ENCODE measurements around the gene EFCAB12. TPM values are rescaled to one million over a fixed set of nuclear protein-coding genes. Genes with fewer than 3 reads are reported as not detected.

Gene EFCAB12
- total and polyA plus RNA-seq, 4 donors = 0.50 to 7.9 (median 5.8) TPM

DNA sequence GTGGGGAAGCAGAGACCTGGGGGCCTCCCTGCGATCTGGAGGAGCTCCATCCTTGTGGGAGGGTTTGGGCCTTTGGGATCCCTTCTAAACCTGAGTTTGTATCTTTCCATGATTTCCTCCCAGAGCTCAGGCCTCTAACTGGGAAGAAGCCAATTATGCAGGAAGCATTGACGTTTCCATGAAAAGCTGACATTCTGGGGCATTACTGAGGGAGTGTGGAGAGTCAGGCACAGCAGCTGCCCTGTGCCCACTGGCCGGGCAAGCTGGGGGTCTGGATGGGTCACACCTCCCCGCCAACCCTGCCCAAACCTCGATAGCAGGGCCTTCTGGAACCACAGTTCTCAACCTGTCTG is 74.9 kb downstream of the EFCAB12 start:
- 78% methylated on average over 4 of the region's 5 CpGs for WGBS (ENCODE audit: insufficient coverage)
- Histone ChIP-seq H3K27me3 (ENCODE audit: control insufficient read depth, insufficient read depth, low read length) (no peaks in the 10 kb centered on the region), H3K4me3 (ENCODE audit: low read depth, low read length) (no peak overlapping the region), H3K4me1 (ENCODE audit: control insufficient read depth, insufficient read depth, low read length) (no peaks in the 10 kb centered on the region), H3K36me3 (ENCODE audit: control insufficient read depth, insufficient read depth, low read length) (no peaks in the 10 kb centered on the region), H3K9me3 (ENCODE audit: control insufficient read depth, insufficient read depth, low read length) (no peaks in the 10 kb centered on the region), H3K27ac (ENCODE audit: low read depth, low read length) (no peak overlapping the region)
- no peak for DNase-seq (ENCODE audit: low read depth in 4 of 6, low spot score in 6 of 6)

DNA sequence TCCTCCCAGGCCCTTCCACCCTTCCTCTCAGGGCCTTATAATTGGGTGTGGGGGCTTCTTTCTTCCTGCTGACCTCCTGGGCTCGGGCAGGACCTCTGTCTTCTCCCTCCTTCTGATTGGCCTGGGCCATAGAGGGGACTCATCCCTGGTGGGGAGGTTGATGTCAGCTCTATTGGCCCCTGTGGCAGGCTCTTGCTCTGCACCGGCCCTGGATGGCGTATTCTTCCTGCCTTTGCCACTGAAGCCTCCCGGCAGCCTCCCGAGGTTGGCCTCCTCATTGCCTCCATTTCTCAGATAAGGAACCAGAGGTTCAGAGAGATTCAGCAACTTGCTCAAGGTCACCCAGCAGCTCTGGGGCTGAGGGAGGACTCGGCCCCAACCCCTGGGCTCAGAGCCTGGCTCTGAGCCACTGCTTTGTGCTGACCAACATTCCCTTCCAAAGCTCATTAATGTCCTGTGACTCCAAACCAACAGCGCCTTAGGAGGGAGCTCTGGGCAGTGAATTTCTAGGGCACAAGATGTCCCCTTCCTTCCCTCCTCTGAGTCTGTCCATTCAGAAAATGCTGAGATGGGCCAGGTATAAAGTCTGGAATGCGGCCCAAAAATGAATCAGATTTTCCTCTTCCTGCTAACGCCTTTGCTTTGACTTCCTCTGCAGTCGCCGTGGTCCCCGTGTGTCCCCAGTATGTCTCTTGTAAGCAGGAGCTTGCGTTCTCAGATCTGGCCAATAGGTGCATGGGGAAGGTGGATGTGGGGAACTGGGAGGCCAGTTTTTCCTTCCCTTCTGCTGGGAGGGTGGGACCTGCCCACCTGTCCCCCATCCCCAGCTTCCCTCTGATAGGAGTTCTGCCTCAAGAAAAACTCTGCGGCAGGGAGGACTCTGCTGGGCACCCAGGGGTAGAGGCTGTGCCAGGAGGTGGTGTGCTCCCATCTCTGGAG is 75.5 kb downstream of the EFCAB12 start:
- no peaks in the 10 kb centered on the region for H3K4me1 ChIP-seq (ENCODE audit: control insufficient read depth, insufficient read depth, low read length)
- H3K27me3 ChIP-seq (ENCODE audit: control insufficient read depth, insufficient read depth, low read length) = no peaks in the 10 kb centered on the region
- WGBS (ENCODE audit: insufficient coverage) = 84% methylated on average over 12 of the region's 14 CpGs
- no peak for DNase-seq (ENCODE audit: low read depth in 4 of 6, low spot score in 6 of 6)
- H3K4me3 ChIP-seq (ENCODE audit: low read depth, low read length) = no peak overlapping the region
- no peaks in the 10 kb centered on the region for H3K36me3 ChIP-seq (ENCODE audit: control insufficient read depth, insufficient read depth, low read length)
- H3K9me3 ChIP-seq (ENCODE audit: control insufficient read depth, insufficient read depth, low read length) = no peaks in the 10 kb centered on the region
- H3K27ac ChIP-seq (ENCODE audit: low read depth, low read length) = no peak overlapping the region

DNA sequence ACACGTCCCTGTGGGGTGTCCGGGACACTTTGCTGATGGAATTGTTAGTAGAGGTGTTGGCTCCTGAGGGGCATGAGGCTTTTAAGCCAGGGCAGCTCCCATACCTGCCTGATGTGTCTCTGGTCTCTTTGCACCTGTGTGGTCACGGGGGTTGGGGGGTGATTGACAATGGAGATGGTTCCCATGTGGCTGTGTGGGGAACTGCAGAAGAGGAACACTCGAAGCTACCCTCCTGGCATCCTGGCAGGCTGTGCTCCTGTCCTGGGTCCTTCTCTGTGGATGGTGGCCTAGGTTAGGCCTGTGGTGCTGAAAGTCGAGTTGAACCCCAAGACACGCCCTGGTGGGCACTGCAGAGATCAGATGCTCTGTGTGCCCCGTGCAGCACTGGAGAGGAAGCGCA is 76.4 kb downstream of the EFCAB12 start:
- no peaks in the 10 kb centered on the region for H3K9me3 ChIP-seq (ENCODE audit: control insufficient read depth, insufficient read depth, low read length)
- no peaks in the 10 kb centered on the region for H3K27me3 ChIP-seq (ENCODE audit: control insufficient read depth, insufficient read depth, low read length)
- H3K4me1 ChIP-seq (ENCODE audit: control insufficient read depth, insufficient read depth, low read length) = peaks cover 5% of the 10 kb centered on the region
- H3K4me3 ChIP-seq (ENCODE audit: low read depth, low read length) = no peak overlapping the region
- 54% methylated on average over 8 of the region's 8 CpGs for WGBS (ENCODE audit: insufficient coverage)
- no peak overlapping the region for H3K27ac ChIP-seq (ENCODE audit: low read depth, low read length)
- no peaks in the 10 kb centered on the region for H3K36me3 ChIP-seq (ENCODE audit: control insufficient read depth, insufficient read depth, low read length)
- no peak for DNase-seq (ENCODE audit: low read depth in 4 of 6, low spot score in 6 of 6)

Small RNA genes lying within 50 kb of the gene (small RNA-seq; reads per million reads assigned to genes)
- gene SNORA7B (ENCODE audit: low replicate concordance) = 7.1 reads per million, percentile 95 among the genes with 10 or more reads in this experiment

Other genes with a start within 250 kb of the EFCAB12 start
- 100 to 1,000 TPM; 236 to 238 TPM for gene CNBP, start 244.7 kb downstream of the EFCAB12 start, total RNA-seq
- gene CNBP, start 244.7 kb downstream of the EFCAB12 start, polyA plus RNA-seq (ENCODE audit: insufficient read length in 2 of 2) = 100 to 1,000 TPM; 226 to 251 TPM
- gene COPG1, start 179.0 kb downstream of the EFCAB12 start, total RNA-seq = 100 to 1,000 TPM; 117 to 156 TPM
- gene COPG1, start 179.0 kb downstream of the EFCAB12 start, polyA plus RNA-seq (ENCODE audit: insufficient read length in 2 of 2) = 100 to 1,000 TPM; 126 to 135 TPM
- 10 to 100 TPM; 23.6 to 26.5 TPM for gene HMCES, start 149.8 kb downstream of the EFCAB12 start, total RNA-seq
- 10 to 100 TPM; 45.2 to 52.7 TPM for gene HMCES, start 149.8 kb downstream of the EFCAB12 start, polyA plus RNA-seq (ENCODE audit: insufficient read length in 2 of 2)
- 10 to 100 TPM; 25.1 to 35.2 TPM for gene MBD4, start 11.3 kb upstream of the EFCAB12 start, total RNA-seq
- 10 to 100 TPM; 30.4 to 32.1 TPM for gene MBD4, start 11.3 kb upstream of the EFCAB12 start, polyA plus RNA-seq (ENCODE audit: insufficient read length in 2 of 2)
- gene IFT122, start 11.6 kb upstream of the EFCAB12 start, total RNA-seq = 10 to 100 TPM; 26.5 to 44.0 TPM
- gene IFT122, start 11.6 kb upstream of the EFCAB12 start, polyA plus RNA-seq (ENCODE audit: insufficient read length in 2 of 2) = 10 to 100 TPM; 34.5 to 38.8 TPM
- under 1 TPM in 1 of 2 donors, not detected in 1; 0.06 TPM for gene RHO, start 100.0 kb upstream of the EFCAB12 start, total RNA-seq
- gene RHO, start 100.0 kb upstream of the EFCAB12 start, polyA plus RNA-seq (ENCODE audit: insufficient read length in 2 of 2) = not detected
- gene H1-8, start 114.5 kb upstream of the EFCAB12 start, total RNA-seq = not detected
- not detected for gene H1-8, start 114.5 kb upstream of the EFCAB12 start, polyA plus RNA-seq (ENCODE audit: insufficient read length in 2 of 2)
- gene PLXND1, start 178.0 kb upstream of the EFCAB12 start, total RNA-seq = 100 to 1,000 TPM in 1 of 2 donors, 10 to 100 TPM in 1; 59.0 to 110 TPM
- 10 to 100 TPM; 61.7 to 70.2 TPM for gene PLXND1, start 178.0 kb upstream of the EFCAB12 start, polyA plus RNA-seq (ENCODE audit: insufficient read length in 2 of 2)